Ascending aorta (tissue), 2 donors: Measurements from ENCODE around the gene ARMC7. TPM values are rescaled to one million over a fixed set of nuclear protein-coding genes. Genes with fewer than 3 reads are reported as not detected.

Source experiments
- DNase-seq, 2 donors: peaks; one replicate each; pipeline ENCODE4 v3.0.0-alpha.2; 2019; ENCODE audit warnings: low spot score in 2 of 2
- H3K27ac ChIP-seq, 2 donors: fragments of 200-600 bp; sonication (generic); one replicate each; pipeline ENCODE4 v1.5.1; 2016 to 2017; ENCODE audit warnings: mild to moderate bottlenecking in 1 of 2
- H3K27me3 ChIP-seq: fragments of 200-600 bp; sonication (generic); one replicate; pipeline ENCODE4 v1.5.1; 2017
- H3K36me3 ChIP-seq, 2 donors: fragments of 200-600 bp; sonication (generic); one replicate each; pipeline ENCODE4 v1.5.1; 2016
- H3K4me1 ChIP-seq, 2 donors: fragments of 200-600 bp; sonication (generic); one replicate each; pipeline ENCODE4 v1.5.1; 2016 to 2017; ENCODE audit warnings: mild to moderate bottlenecking in 1 of 2
- H3K4me3 ChIP-seq, 2 donors: fragments of 200-600 bp; sonication (generic); one replicate each; pipeline ENCODE4 v1.5.1; 2016 to 2017; ENCODE audit warnings: mild to moderate bottlenecking in 1 of 2
- H3K9me3 ChIP-seq, 2 donors: fragments of 200-600 bp; sonication (generic); one replicate each; pipeline ENCODE4 v1.5.1; 2016
- intact Hi-C: fragments of 100-400 bp; cut with DNase I; formaldehyde crosslinking; loops from one replicate; pipeline ENCODE4 v1.15.1; 2023
- total RNA-seq: library from RNA; depleted of rRNA; stranded (reverse); fragments of >200 nt; gene quantifications from one replicate; pipeline ENCODE4 v1.1.0, GENCODE V29; 2016
- TF ChIP-seq, protein P1 (sequence below), 3 experiments: fragments of 200-600 bp in 2 of 3; fragments of 450-650 bp in 1 of 3; sonication (generic) in 2 of 3; IDR thresholded peaks; one replicate each; pipeline ENCODE4 v1.5.1; 2016 to 2019; ENCODE audit warnings: antibody characterized with exemption in 3 of 3, mild to moderate bottlenecking in 1 of 3, moderate library complexity in 1 of 3

ARMC7 gene
- total RNA-seq, 1 donor from 2014 or later = 1.4 TPM

DNA sequence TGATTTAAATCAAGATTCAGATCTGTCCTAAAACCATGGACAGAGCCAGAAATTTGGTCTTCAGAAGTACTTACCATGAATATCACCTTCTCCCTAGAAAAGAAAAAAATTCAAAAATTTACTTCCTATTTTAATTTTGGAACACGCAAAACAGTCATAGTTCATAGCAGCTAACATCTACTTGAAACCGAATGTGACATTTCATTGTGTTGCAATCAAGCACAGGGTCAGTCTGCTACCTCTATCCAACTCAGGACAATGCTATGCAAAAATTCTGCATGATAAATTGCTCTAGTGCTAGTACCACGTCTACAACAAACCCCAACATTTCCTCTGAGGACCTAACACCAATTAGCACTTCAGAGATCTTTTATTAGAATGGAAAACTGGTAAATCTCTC is 36.8 kb downstream of the ARMC7 start:
- no peaks in the 10 kb centered on the region for H3K36me3 ChIP-seq
- H3K4me3 ChIP-seq = no peak overlapping the region
- no peak overlapping the region for H3K27ac ChIP-seq
- no peaks in the 10 kb centered on the region for H3K4me1 ChIP-seq
- DNase-seq = no peak
- TF ChIP-seq, protein P1, sequence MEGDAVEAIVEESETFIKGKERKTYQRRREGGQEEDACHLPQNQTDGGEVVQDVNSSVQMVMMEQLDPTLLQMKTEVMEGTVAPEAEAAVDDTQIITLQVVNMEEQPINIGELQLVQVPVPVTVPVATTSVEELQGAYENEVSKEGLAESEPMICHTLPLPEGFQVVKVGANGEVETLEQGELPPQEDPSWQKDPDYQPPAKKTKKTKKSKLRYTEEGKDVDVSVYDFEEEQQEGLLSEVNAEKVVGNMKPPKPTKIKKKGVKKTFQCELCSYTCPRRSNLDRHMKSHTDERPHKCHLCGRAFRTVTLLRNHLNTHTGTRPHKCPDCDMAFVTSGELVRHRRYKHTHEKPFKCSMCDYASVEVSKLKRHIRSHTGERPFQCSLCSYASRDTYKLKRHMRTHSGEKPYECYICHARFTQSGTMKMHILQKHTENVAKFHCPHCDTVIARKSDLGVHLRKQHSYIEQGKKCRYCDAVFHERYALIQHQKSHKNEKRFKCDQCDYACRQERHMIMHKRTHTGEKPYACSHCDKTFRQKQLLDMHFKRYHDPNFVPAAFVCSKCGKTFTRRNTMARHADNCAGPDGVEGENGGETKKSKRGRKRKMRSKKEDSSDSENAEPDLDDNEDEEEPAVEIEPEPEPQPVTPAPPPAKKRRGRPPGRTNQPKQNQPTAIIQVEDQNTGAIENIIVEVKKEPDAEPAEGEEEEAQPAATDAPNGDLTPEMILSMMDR (IDR thresholded peaks at IDR 0.05) = no peak
- no peaks in the 10 kb centered on the region for H3K27me3 ChIP-seq
- H3K9me3 ChIP-seq = no peaks in the 10 kb centered on the region
- intact Hi-C loops = no loop called here

- Histone ChIP-seq H3K4me3 (no peak overlapping the region), H3K4me1 (no peaks in the 10 kb centered on the region), H3K27ac (no peak overlapping the region), H3K27me3 (no peaks in the 10 kb centered on the region), H3K9me3 (no peaks in the 10 kb centered on the region), H3K36me3 (no peaks in the 10 kb centered on the region)
- TF ChIP-seq, protein P1 (IDR thresholded peaks at IDR 0.05) = no peak
- intact Hi-C loops = no loop called here
- DNase-seq = no peak
Observed at GRCh38 chr17:75147878-75148546, 38.2 kb downstream of the ARMC7 start.

GRCh38 chr17:75151930-75152329 is 42.2 kb downstream of the ARMC7 start:
- intact Hi-C loops = no loop called here
- Histone ChIP-seq H3K27ac (no peak overlapping the region), H3K27me3 (no peaks in the 10 kb centered on the region), H3K9me3 (no peaks in the 10 kb centered on the region), H3K36me3 (no peaks in the 10 kb centered on the region), H3K4me3 (no peak overlapping the region), H3K4me1 (peaks cover 6% of the 10 kb centered on the region in 2 donors)
- DNase-seq = no peak
- TF ChIP-seq, protein P1 (IDR thresholded peaks at IDR 0.05) = no peak

DNA sequence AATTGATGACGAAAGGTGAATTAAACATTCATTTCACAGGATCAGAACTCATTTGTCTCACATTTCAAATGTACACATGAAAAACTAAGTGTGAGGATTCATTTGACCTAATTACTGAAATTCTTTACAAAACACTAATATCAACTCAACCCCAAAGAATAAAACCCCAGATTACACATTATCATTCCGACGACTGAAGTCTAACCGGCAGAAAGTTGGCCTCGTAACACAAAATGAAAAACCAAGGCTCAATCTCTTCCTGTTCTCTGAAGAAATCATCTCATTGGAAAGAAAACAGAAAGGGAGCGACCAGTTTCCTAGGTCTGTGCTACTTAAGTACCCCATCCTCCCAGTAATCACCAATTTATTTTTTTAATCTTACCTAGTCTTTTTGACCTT is 42.8 kb downstream of the ARMC7 start:
- DNase-seq = no peak
- H3K4me3 ChIP-seq = peak overlapping the region in 1 of 2 donors; percentile 94
- no peak overlapping the region for H3K27ac ChIP-seq
- no peaks in the 10 kb centered on the region for H3K36me3 ChIP-seq
- H3K4me1 ChIP-seq = peaks cover 6% of the 10 kb centered on the region in 2 donors
- intact Hi-C loops = no loop called here
- no peaks in the 10 kb centered on the region for H3K9me3 ChIP-seq
- TF ChIP-seq, protein P1 (IDR thresholded peaks at IDR 0.05) = no peak
- no peaks in the 10 kb centered on the region for H3K27me3 ChIP-seq

- Histone ChIP-seq H3K4me3 (peak overlapping the region; percentile 94 to 98), H3K36me3 (no peaks in the 10 kb centered on the region), H3K27ac (no peak overlapping the region), H3K27me3 (no peaks in the 10 kb centered on the region), H3K9me3 (no peaks in the 10 kb centered on the region), H3K4me1 (peaks cover 6% of the 10 kb centered on the region in 2 donors)
- intact Hi-C loops = no loop called here
- no peak for DNase-seq
- TF ChIP-seq, protein P1 (IDR thresholded peaks at IDR 0.05) = no peak
Observed at GRCh38 chr17:75152922-75153779, 43.4 kb downstream of the ARMC7 start.
